ENCODE measurements around the gene TRIM13. TPM values are rescaled to one million over a fixed set of nuclear protein-coding genes. Genes with fewer than 3 reads are reported as not detected.
A peak's percentile ranks its signal among the peaks of the same experiment; 100 is the strongest.

The TRIM13 gene
- total RNA-seq, 1 donor from 2014 or later, result 13.4 TPM

DNA sequence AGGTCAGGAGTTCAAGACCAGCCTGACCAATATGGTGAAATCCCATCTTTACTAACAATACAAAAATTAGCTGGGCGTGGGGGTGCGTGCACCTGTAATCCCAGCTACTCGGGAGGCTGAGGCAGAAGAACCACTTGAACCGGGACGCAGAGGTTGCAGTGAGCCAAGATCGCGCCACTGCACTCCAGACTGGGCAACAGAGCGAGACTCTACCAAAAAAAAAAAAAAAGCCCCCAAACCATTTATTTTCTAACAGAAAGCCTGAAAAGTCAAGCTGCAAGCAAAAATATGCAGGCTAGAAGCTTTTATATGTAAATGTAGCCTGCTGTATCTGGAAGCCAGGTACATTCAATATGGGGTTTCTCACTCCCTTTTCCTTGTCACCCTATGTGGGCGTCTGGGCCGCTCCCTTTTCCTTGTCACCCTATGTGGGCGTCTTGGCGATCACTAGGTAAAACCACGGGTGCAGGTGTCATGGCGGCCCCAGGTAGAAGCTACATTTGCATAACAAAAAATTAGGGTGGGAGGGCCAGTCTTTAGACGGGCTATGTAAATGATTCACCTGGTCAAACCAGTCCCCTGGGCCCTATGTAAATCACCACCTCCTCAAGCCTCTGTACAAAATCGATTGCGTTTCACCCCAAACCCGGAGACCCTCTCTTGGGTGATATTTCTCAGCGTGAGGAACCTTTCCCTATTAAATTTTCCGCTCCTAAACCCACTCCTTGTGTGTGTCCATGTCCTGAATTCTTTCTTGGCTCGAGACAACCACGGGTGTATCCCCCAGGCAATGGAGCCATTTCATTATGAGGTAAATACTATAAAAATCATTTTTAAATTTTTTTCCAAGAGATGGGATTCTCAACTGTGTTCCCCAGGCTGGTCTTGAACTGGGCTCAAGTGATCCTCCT, 2.1 kb downstream of the TRIM13 start:
- Histone ChIP-seq H3K27me3 (no peaks in the 10 kb centered on the region), H3K36me3 (peaks cover 3 to 14% of the 10 kb centered on the region in 2 donors), H3K27ac (peak overlapping the region; percentile 99 to 100), H3K9me3 (no peaks in the 10 kb centered on the region), H3K4me1 (peaks cover 13 to 49% of the 10 kb centered on the region in 2 donors), H3K4me3 (peak overlapping the region; percentile 83 to 99)
- TF ChIP-seq, protein P1, sequence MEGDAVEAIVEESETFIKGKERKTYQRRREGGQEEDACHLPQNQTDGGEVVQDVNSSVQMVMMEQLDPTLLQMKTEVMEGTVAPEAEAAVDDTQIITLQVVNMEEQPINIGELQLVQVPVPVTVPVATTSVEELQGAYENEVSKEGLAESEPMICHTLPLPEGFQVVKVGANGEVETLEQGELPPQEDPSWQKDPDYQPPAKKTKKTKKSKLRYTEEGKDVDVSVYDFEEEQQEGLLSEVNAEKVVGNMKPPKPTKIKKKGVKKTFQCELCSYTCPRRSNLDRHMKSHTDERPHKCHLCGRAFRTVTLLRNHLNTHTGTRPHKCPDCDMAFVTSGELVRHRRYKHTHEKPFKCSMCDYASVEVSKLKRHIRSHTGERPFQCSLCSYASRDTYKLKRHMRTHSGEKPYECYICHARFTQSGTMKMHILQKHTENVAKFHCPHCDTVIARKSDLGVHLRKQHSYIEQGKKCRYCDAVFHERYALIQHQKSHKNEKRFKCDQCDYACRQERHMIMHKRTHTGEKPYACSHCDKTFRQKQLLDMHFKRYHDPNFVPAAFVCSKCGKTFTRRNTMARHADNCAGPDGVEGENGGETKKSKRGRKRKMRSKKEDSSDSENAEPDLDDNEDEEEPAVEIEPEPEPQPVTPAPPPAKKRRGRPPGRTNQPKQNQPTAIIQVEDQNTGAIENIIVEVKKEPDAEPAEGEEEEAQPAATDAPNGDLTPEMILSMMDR (IDR thresholded peaks at IDR 0.05), result no peak
- intact Hi-C loops (cut with DNase I), result loop anchor here (5.0 kb wide), 2 partner anchors 413 to 533 kb away; no protein-coding TSS in a partner anchor
- no peak for DNase-seq (ENCODE audit: low spot score in 2 of 2)

DNA sequence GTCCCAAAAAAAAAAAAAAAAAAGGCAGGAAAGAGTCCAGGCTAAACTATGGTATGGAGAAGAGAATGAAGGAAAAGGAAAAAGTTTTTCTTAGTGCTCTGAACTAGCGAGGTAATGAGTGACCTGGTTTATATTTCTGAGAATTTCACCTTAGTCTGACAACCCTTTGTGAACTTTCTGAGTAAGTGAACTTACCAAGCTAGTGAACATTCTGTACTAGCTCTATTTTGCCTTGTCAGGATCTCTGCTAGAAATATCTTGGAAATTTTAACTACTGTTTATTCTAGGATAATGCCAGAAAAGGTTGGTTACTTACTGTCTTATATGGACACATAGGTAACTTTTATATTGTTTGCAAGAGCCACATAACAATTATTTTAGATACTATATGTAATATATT, 4.4 kb downstream of the TRIM13 start:
- Histone ChIP-seq H3K27ac (peak overlapping the region; percentile 31 to 65), H3K36me3 (peaks cover 7 to 14% of the 10 kb centered on the region in 2 donors), H3K9me3 (no peaks in the 10 kb centered on the region), H3K4me1 (peaks cover 13 to 44% of the 10 kb centered on the region in 2 donors), H3K4me3 (no peak overlapping the region), H3K27me3 (no peaks in the 10 kb centered on the region)
- no peak for DNase-seq (ENCODE audit: low spot score in 2 of 2)
- intact Hi-C loops (cut with DNase I), result no loop called here
- TF ChIP-seq, protein P1 (IDR thresholded peaks at IDR 0.05), result no peak

DNA sequence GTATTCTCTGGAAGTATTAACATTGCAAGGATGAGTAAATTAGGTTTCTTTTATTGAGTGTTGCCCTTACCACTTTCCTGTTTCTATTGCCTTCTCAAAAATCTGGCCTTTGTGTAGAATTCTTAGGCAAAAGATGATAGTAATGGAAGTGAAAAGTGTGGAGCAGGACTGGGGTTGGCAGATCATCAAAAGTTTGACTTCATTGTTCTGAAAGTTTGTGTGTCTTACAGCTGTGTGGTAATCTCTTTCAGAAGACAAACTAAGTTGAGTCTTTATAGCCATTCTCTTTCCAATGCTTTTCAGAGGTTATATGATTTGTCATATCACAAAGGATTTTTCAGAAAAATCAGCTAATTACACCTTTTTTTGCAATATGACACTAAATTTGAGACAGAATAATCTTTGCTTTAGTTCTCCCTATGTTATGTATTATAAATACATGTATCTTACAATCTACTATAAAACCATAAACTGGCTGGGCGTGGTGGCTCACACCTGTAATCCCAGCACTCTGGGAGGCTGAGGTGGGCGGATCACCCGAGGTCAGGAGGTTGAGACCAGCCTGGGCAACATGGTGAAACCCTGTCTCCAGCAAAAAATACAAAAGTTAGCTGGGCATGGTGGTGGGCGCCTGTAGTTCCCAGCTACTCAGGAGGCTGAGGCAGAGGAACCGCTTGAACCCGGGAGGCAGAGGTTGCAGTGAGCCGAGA, 9.7 kb downstream of the TRIM13 start:
- Histone ChIP-seq H3K27me3 (no peaks in the 10 kb centered on the region), H3K4me3 (no peak overlapping the region), H3K9me3 (no peaks in the 10 kb centered on the region), H3K36me3 (peaks cover 8 to 32% of the 10 kb centered on the region in 2 donors), H3K4me1 (peaks cover 0 to 15% of the 10 kb centered on the region in 2 donors), H3K27ac (no peak overlapping the region)
- intact Hi-C loops (cut with DNase I), result no loop called here
- no peak for DNase-seq (ENCODE audit: low spot score in 2 of 2)
- TF ChIP-seq, protein P1 (IDR thresholded peaks at IDR 0.05), result no peak

DNA sequence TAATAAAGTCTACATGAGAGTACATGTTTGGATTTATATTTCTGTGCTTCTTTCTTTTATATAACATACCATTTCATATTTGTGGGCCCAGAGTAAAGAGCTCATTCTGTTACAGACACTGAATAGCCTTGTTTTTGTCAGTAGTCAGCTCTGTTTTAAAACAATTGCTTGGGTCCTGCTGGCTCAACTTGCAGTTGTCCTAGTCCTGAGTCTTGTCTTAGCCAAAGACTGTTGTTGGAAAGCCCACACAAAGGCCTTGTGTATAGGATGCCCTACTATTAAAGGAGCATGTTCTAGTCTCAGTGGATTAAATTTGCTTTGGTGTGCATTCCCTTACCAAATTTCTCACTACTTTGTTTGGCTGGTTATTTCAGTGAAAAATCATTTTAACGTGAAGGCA, 14.6 kb downstream of the TRIM13 start:
- no peak overlapping the region for H3K4me3 ChIP-seq
- H3K9me3 ChIP-seq, result no peaks in the 10 kb centered on the region
- intact Hi-C loops (cut with DNase I), result no loop called here
- TF ChIP-seq, protein P1 (IDR thresholded peaks at IDR 0.05), result no peak
- peaks cover 12 to 48% of the 10 kb centered on the region in 2 donors for H3K36me3 ChIP-seq
- no peaks in the 10 kb centered on the region for H3K27me3 ChIP-seq
- no peak for DNase-seq (ENCODE audit: low spot score in 2 of 2)
- peaks cover 0 to 17% of the 10 kb centered on the region in 2 donors for H3K4me1 ChIP-seq
- no peak overlapping the region for H3K27ac ChIP-seq

DNA sequence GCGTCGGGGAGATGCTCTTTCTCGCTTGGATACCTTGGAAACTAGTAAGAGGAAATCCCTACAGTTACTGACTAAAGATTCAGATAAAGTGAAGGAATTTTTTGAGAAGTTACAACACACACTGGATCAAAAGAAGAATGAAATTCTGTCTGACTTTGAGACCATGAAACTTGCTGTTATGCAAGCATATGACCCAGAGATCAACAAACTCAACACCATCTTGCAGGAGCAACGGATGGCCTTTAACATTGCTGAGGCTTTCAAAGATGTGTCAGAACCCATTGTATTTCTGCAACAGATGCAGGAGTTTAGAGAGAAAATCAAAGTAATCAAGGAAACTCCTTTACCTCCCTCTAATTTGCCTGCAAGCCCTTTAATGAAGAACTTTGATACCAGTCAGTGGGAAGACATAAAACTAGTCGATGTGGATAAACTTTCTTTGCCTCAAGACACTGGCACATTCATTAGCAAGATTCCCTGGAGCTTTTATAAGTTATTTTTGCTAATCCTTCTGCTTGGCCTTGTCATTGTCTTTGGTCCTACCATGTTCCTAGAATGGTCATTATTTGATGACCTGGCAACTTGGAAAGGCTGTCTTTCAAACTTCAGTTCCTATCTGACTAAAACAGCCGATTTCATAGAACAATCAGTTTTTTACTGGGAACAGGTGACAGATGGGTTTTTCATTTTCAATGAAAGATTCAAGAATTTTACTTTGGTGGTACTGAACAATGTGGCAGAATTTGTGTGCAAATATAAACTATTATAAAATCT, 15.7 kb downstream of the TRIM13 start:
- no peak overlapping the region for H3K27ac ChIP-seq
- H3K4me1 ChIP-seq, result peaks cover 0 to 25% of the 10 kb centered on the region in 2 donors
- no peaks in the 10 kb centered on the region for H3K27me3 ChIP-seq
- no peak overlapping the region for H3K4me3 ChIP-seq
- TF ChIP-seq, protein P1 (IDR thresholded peaks at IDR 0.05), result no peak
- peaks cover 12 to 44% of the 10 kb centered on the region in 2 donors for H3K36me3 ChIP-seq
- H3K9me3 ChIP-seq, result no peaks in the 10 kb centered on the region
- DNase-seq (ENCODE audit: low spot score in 2 of 2), result no peak
- intact Hi-C loops (cut with DNase I), result no loop called here

Measured in ascending aorta (tissue), 2 donors.